Measurements from ENCODE around the gene TREX2. TPM values are rescaled to one million over a fixed set of nuclear protein-coding genes. Genes with fewer than 3 reads are reported as not detected.

Gene TREX2
- total RNA-seq, 1 donor from 2014 or later = 0.63 TPM

GRCh38 chrX:153434801-153435200 is 11.1 kb downstream of the TREX2 start:
- DNase-seq (ENCODE audit: low spot score) = no peak

- DNase-seq (ENCODE audit: low spot score) = no peak
These were observed 12.0 kb downstream of the TREX2 start for GRCh38 chrX:153433781-153434285.

DNA sequence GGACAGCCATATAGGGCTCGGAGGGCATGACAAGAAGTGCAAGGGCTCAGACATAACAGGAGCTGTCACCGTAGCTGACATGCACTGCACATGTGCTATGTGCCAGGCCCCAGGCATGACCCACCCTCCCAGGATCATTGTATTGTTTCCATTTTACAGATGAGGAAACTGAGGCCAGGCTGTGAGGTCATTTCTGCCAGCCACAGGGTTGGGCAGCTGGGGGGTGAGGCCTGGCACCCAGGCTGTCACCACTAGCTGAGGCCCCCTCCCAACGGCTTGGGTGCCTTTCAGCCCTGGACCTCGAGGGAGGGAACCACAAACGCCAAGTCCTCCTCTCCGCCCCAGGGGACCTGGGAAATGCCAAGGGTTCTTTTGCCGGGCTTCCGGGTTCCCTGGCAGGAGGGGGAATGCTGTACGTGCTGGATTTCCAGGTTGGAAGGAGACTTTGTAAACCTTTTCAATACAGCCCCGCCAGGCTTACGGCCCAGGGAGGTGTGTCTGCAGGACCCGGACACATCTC is 12.6 kb downstream of the TREX2 start:
- no peak for DNase-seq (ENCODE audit: low spot score)

DNA sequence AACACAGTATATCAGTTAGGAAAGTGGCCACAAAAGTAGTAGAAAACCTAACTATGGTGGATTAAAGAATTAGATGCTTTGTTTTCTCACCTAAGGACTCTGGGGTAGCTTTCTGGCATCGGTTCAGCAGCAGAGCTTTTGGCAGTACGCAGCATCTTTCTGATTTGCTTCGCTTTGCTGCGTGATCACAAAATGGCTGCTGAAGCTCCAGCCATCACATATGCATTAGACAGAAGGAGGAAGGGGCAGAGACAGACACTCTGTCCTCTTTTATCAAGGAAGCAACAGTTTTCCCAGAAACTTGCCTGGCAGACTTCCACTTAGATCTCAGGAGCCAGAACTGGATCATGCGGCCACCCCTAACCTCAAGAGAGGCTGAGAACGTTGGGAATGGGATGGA is 15.1 kb downstream of the TREX2 start:
- DNase-seq (ENCODE audit: low spot score) = no peak

DNA sequence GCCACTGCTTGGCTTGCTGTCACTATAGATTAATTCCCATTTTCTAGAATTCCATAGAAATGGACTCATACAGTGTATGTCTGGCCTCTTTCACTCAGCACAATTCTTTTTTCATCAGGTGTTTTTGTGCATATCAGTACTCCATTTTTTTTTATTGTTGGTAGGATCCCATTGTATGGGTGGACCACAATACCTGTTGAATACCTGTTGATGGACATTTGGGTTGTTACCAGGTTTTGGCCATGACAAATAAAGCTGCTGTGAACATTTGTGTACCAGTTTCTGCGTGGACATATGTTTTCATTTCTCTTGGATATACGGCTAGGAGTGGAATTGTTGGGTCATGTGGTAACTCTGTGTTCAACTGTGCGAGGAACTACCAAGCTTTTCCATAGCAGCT is 19.7 kb downstream of the TREX2 start:
- DNase-seq (ENCODE audit: low spot score) = no peak

- DNase-seq (ENCODE audit: low spot score) = no peak
These were observed 22.2 kb downstream of the TREX2 start for GRCh38 chrX:153423652-153424051.

DNA sequence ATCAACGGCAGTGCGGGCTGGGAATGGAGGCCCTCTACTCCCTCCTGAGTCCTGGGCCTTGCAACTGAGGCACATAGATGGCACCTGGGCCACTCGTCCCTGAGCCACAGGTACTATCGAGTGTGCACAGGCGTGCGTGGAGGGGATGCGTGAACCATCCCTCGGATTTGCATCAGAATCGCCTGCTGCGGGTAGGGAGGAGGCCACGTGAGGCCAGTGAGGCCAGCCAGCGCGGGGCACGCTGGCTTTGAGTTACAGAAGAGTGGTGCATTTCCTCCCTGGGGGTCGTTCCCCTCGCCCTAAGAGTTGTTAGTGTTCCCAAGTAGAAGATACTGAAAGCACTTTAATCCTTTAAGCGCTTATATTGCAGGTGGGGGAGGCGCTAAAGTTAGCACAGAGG is 24.0 kb downstream of the TREX2 start:
- DNase-seq (ENCODE audit: low spot score) = no peak

- no peak for DNase-seq (ENCODE audit: low spot score)
These were observed 24.8 kb downstream of the TREX2 start for GRCh38 chrX:153420851-153421599.

GRCh38 chrX:153417637-153418036 is 28.2 kb downstream of the TREX2 start:
- no peak for DNase-seq (ENCODE audit: low spot score)

DNA sequence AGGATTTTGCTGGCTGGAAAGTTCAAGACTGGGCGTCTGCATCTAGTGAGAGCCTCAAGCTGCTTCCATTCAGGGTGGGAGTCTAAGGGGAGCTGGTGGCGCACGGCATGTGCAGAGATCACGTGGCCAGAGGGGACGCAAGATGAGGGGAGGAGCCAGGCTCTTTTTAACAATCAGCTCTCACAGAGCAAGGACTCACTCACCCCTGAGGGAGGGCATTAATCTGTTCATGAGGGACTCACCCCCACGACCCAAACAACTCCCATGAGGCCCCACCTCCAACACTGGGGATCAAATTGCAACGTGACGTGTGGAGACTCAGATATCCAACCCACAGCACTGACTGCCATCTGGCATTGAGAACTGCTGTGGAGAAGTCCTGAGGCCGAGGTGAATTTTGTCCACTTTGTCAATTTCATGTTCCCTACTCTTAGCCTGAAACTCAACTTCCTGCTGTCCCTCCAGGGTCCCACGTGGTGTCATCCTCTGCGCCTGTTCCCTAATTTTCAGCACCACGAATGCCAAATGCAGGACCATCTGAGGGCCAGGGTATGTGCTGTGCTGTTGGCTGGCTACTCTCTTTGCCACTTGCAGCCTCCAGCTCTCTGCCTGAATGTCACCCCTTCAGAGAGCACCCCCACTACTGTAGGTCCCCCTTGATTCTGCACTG is 28.9 kb downstream of the TREX2 start:
- no peak for DNase-seq (ENCODE audit: low spot score)

GRCh38 chrX:153414856-153415510 is 30.9 kb downstream of the TREX2 start:
- no peak for DNase-seq (ENCODE audit: low spot score)

DNA sequence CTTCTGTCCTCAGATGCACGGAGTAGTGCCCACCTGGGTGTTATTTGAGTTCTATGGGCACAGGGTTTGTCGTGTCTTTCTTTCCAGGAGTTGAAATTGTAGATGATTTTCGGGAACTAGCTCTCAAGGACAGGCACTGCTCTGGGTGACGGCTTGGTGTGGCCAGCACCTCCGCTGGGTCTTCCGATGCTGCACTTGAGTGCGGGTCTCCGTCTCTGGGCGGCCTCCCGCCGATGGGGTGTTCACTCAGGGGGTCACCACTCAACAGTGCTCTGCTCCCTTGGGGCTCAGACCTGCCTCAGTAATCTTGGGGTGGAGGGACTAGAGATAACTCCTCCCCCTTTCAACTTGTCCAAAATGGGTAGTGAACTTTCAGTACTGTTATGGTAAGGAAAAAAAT is 32.1 kb downstream of the TREX2 start:
- no peak for DNase-seq (ENCODE audit: low spot score)

DNA sequence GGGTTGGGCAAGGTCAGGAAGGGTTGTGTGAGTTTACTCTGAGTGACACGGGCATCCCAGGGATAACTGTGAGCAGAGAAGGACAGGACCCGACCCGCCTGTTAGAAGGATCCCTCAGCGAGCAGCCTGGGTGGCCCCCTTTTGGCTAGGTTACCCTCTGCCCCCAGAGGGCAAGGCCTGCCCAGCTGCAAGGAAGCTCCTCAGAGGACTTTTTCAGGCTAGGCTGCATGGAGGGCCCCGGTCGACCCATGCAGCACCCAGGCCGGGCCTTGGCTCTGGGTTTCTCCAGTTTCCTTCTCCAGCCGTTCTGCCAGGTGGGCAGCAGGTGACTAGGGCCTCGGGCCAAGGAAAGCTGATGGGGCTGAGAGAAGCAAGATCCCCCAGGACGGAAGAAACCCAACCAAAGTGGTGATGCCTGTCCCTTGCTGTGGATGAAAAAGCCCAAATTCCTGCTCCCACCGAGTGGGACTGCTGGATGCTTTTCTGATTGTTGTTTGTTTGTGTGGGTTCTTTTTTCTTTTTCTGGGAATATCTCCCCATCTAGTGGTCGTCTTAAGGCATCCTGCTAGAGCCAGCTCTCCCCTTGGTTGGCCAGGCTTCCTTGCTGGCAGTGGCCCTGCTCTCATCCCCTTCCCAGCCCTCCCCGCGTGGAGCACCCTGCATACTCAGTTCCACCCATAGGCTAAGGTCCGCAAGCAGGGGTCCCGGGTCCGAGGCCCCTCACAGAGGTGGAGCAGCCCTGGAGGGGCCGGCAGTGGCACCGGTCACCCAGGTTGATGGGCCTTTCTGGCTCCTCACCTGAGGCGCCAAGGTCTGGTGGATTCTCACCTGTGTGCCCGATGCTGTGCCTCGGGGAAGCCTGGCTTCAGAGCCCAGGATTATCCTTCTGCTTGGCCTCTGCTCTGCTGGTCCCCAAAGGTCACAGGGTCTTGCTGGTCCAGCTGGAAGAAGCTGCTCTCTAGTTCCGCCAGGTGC is 32.8 kb downstream of the TREX2 start:
- DNase-seq (ENCODE audit: low spot score) = no peak

DNA sequence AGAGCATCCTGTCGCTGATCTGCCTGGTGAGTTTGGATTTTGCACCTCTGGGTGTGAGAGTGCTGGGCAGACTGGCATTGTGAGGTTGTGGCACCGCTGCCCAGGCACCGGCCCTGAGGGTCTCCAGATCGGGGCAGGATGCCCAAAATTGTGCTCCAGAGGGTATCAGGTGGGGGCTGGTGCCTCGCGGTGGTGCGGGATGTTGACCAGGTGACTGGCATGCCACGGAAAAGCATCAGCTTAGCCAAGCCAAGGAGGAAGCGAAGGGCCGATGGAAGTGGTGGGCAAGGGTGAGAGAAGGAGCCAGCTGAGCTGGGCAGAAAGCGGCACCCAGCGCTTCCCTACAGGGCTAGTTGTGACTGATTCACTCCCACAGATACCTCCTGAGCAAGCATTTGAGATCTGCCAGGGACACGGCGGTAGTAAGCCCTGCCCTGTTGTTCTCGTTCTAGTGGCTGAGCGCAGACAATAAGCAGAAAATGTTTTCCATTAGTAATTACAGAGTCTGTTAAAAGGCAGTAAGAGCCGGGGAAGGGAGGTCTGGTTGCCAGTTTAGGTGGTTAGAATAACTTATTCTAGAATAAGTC is 33.8 kb downstream of the TREX2 start:
- DNase-seq (ENCODE audit: low spot score) = no peak

DNA sequence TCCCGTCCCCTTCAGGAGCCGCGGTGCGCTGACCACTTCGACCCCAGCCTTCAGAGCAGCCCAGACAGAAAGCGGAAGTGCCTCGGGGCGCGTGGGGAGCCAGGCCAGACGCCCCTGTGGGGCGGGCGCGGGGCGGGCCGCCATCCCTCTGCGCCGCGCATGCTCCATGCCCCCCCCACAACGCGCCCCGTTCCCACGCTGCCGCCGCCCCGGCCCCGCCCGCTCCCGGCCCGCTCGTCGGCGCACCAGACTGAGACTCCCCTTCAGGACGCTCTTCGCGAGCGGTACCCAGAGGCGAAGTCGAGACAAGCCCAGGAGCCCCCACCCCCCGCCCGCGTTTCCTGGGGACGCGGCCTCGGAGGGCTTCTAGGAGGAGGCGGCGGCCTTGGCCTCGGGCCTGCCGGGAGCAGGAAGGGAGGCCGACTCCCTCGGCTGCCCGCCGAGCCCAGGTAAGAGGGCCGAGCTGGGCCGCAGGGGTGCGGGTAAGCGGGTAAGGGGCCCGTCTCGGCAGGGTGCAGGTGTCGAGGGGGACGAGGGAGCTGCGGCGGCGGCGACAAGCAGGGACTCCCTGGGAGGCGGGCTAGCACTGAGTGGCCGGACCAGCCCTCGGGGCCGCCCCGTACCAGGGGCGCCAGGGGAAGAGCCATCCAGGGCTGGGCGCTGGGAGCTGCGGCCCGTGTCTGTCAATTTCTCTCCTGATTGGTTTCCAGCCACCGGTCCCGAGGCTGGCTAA is 34.4 kb downstream of the TREX2 start, which contains the start of gene ZFP92:
Gene ZFP92 (plus strand): TSS at position 218 of the 733 bp plus-strand sequence. CDS start 6,851 bp downstream, outside the sequence.
- DNase-seq (ENCODE audit: low spot score) = no peak

GRCh38 chrX:153410888-153411254 is 35.0 kb downstream of the TREX2 start:
- DNase-seq (ENCODE audit: low spot score) = no peak

GRCh38 chrX:153410373-153410772 is 35.5 kb downstream of the TREX2 start:
- DNase-seq (ENCODE audit: low spot score) = no peak

DNA sequence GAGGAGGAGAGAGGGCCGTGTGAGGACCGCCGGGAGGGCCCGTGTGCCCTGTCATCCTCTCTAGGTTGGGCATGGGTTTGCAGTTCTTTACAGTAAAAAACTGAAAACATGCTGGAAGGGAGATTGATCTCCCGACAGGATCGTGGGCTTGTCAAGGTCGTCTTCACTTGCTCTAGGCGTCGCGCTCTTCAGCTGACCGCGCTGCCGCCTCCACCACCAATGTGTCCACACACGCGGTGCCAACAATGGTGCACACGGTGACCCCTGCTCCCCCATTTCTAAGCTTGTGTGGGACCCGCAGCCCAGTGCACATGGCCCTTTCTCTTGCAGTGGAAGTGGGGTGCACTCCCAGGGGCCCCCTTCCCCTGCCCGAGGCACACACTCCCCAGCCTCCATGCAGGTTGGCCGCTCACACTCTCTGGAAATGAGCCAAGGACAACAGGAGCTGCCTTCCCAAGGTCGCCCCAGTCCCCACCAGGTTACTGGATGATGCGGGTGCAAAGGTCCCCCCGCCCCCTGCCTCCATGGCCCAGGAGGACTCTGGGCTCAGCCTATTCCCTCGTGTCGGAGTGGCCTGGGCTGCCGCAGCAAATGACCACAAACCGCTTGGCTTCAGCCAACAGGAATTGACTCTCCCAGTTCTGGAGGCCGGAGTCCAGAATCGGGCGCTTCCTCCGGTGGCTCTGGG is 36.3 kb downstream of the TREX2 start:
- no peak for DNase-seq (ENCODE audit: low spot score)

GRCh38 chrX:153408871-153409351 is 36.9 kb downstream of the TREX2 start:
- DNase-seq (ENCODE audit: low spot score) = no peak

All from mucosa of gallbladder (tissue), 1 donor.